Activated gamma-delta T cell (primary cell): ENCODE data around the gene CLTB.
"Not testable (repeated sequence)": the region's sequence is repeated elsewhere in the genome, so short reads cannot be mapped to it uniquely, and the experiment has no call there.

Experiments
- DNase-seq: peaks from one replicate; lab custom pipeline; 2025; lab: John Stamatoyannopoulos, UW

The CLTB gene

DNA sequence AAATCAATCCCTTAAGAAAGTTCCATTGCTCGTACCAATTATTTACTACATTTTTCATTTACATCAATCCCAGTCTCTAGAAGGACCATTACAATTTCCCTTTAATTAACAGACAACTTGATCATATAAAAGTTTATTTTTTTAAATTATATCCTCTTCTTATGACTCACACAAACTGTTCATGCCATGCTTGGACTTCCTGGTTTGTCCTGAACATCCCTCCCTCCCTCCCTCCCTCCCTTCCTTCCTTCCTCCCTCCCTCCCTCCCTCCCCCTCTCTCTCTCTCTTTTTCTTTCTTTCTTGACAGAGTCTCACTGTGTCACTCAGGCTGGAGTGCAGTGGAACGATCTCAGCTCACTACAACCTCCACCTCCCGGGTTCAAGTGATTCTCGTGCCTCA is 11.6 kb upstream of the CLTB start:
- no peak for DNase-seq

DNA sequence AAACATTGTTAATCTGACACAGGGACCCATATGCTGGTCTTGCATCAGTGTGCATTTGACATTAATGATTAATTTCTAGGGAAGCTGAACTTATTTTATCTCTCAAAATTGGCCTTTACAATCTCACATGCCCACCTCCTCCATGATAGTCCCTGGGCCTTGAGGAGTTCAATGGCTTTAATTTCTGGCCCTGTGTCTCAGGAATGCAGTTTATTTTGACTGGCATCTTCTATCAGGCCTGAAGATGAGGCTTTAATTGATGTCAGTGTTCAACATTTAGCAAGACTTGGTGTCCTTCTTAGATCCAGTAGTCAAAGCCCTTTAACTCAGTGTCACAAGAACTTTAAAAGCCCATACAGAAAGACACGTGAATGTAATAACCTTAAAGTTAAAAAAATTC is 10.5 kb upstream of the CLTB start:
- no peak for DNase-seq

DNA sequence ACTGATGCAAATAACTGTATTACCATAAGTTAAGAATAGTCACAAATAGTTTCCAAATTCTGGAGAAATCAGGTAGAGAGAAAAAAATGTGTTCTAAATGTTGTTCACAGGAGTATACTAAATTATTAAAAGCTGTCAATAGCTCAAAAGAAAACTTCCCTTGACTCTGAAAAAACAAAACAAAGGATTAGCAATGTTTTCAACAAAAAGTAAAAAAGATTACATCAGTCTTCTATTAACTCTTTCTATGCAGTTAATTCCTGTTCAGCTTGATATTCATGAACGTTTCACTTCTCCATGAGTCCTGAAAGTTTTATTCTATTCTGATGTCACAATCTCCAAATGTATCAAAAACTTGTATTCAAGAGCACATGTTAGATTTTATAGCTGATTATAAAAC is 9.5 kb upstream of the CLTB start:
- DNase-seq: no peak

DNA sequence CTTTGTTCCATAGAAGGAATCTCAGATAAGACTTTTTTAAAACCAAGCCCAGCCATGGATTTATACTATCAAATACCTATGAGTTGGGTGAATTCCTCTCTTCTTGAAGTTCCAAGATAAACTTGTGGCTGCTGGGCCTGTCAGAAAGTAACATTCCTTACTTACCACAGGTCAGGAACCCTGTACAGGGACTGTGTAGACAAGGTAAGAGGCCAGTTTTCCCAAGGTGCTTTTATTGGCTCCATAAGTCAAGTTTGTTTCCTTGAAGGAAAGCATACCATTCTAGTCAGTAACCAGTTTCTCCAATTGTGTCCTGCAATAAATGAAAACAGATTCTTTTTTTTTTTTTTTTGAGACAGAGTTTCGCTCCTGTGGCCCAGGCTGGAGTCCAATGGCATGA is 8.8 kb upstream of the CLTB start:
- DNase-seq: no peak

DNA sequence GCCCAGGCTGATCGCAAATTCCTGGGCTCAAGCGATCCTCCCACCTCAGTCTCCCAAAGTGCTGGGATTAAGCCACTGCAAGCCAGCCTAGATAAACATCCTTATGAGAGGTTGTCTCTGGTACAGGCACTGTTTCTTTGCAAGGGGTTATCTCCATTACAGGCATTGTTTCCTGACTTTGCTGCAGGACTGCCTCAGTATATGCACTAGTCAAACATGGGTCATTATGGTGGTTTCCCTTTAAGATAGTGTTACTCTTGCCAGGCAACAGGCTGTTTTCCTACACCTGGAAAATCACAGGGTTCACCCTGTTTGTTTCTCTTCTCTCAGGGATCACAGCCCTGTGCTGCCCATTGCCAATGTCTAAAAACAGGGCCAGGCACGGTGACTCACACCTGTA is 7.8 kb upstream of the CLTB start:
- DNase-seq: no peak

DNA sequence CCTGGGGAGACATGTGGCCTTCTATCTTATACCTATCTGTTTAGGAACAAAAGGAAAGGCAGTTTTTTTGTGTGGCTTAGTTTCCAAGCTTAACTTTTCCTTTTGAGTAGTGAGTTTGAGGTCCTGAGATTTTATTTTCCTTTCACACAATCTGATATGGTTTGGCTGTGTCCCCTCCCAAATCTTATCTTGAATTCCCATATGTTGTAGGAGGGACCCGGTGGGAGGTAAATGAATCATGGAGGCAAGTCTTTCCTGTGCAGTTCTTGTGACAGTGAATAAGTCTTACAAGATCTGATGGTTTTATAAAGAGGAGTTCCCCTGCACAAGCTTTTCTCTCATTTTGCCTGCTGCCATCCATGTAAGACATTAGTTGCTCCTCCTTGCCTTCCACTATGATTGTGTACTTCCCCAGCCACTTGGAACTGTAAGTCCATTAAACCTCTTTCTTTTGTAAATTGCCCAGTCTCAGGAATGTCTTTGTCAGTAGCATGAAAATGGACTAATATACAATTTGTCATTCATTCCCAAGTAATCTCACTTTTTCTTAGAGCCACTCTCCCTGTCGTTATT is 4.7 kb upstream of the CLTB start:
- no peak for DNase-seq

DNA sequence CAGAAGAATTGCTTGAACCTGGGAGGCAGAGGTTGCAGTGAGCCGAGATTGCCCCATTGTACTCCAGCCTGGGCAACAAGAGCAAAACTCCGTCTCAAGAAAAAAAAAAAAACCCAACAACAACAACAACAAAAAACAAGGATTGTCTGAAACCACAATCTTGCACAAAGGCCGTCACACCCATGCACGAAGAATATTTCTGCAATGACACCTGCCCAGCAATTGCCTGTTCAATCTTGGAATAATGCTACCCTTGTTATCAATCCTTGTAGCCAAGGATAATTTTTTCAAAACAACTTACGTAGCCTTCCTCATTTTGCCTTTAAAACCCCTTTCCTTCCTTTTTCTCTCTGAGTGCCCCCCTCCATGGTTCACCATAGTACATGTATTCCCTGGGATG is 3.7 kb upstream of the CLTB start:
- DNase-seq: no peak

DNA sequence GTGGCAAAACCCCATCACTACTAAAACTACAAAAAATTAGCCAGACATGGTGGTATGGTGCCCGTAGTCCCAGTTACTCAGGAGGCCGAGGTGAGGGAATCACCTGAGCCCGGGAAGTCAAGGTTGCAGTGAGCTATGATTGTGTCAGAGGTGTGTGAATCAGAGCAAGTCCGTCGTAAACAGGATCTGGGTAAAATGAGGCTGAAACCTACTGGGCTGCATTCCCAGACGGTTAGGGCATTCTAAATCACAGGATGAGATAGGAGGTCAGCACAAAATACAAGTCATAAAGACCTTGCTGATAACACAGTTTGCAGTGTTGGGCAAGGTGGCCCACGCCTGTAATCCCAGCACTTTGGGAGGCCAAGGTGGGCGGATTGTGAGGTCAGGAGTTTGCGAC is 1.9 kb upstream of the CLTB start:
- DNase-seq: no peak

DNA sequence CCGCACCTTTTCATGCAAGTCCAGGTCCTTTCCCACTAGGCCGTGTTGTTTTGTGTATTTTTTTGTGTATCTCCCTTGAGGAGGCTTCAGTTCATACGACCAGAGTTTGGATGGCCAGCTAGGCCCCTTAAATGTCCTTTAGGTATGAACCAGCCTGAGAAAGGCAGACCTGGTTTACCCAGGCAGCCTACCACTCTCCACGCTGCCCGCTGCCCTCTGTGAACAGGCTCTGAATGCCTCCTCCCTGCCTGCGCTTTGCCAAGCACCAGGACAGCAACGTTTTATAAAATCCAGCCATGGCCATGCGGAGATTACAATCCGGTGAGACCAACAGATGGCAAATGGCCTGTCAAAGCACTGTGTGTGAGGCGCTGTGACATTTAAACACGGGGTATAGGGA is 626 bp upstream of the CLTB start:
- no peak for DNase-seq

DNA sequence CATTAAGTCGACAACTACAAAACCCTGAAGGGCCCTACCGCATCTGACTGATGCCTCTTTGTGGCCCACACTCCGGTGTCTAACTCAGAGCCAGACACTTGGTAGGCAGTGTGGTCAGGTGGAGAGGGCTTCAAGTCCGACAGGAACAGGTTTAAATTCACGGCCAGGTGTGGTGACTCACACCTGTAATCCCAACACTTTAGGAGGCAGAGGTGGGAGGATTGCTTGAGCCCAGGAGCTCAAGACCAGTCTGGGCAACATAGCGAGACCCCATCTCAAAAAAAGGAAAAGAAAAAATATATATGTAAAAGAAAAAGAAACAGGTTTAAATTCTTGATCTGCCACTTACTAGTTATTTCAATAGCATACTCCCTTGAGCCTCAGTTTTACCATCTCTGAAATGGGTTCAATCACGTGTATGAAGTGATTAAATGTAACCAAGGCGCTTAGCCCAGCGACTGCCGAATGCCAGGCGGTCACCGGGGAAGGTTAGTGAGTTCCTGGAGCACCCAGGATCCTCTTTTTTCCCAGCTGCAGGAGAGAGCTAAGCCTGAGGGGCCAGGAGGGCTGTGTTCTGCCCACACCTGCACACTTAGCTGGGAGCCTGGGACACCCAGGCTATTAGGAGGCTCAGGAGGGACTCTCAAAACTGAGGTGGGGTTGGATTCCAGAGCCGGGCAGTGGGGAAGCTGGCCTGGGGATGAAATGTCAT is 943 bp downstream of the CLTB start:
- no peak for DNase-seq

DNA sequence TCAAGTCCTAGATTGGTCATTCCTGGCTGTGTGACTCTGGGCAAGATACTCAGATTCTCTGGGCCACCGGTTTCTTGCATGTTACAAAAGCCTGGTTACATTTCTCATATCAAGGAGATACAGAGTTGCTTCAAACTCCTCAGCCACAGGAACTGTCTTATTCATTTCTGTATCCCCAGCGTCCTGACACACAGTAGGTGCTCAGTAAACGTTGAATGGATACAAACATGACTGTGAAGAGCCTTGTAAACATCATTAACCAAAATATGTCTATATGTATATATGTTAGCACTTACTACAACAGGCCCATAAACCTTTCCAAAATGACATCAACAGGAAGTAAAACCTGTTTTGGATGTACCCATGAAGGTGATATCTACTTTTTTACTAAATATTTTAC is 1.6 kb downstream of the CLTB start:
- DNase-seq: no peak

DNA sequence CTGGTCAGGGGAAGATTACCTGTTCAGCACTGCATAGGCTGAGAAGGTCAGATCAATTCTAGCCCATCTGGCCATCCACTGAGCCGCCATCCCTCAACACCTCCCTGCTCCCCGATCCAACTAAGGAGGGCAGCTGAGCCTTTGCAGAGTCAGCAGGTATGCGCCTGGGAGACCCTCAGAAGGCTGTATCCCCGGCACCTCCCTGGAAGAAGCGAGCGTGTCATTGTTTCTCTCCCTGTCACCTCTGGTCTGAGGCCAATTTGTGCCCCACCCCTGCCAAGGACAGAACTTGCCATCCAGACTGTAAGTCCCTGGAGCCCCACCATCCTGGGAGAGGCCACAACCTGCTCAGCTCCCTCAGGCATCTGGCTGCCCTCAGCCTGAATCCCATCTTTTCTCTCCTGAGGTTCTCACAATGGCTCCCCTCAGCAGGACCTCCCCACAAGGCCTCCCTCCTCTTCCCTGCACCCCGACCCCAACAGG is 2.6 kb downstream of the CLTB start:
- no peak for DNase-seq

DNA sequence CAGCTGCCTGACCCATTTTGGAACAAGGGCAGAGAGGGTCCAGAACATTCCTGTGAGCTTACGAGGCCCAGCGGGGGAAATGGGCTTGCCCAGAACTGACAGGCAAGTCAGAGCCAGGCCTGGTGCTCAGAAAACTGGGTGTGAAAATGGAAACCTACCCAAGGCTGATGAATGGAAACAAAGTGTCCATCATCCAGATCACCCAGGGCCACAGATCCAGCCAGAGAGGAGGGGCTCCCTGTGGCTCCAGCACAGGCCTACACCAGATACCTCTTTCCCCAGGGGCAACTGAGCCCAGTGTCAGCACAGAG is 3.1 kb downstream of the CLTB start:
- no peak for DNase-seq

DNA sequence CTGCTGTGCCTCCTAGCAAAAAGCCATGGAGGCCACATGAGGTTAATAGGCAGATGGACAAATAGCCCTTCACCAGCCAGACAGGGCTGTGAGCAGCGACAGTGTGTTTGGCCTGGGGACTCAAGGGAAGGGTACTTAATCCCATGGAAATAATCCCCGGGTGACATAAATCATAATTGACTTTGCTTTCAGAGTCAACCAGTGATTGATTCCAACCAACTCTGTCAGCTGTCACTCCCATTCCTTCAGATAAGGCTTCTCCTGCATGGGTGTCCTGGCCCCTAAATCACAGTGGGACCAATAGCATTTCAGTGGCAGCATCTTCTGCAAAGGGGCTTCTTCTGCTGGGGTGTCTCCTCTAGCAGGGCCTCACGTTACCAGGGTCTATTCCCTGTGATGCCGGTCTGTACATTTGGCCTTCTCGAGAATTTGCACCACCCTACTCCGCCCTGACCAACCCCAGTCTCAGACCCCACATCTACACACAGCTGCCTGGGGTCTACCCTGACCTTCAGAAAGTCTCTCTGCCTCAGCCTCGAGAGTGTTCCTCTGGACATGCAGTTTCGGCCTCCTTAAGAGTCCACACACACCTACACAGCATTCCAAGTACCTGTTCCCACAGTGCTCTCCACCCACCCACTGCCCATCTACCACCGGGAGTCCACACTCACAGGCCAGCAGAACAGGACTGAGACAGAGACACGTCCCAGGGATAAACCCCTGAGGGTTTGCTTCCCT is 3.7 kb downstream of the CLTB start:
- no peak for DNase-seq

DNA sequence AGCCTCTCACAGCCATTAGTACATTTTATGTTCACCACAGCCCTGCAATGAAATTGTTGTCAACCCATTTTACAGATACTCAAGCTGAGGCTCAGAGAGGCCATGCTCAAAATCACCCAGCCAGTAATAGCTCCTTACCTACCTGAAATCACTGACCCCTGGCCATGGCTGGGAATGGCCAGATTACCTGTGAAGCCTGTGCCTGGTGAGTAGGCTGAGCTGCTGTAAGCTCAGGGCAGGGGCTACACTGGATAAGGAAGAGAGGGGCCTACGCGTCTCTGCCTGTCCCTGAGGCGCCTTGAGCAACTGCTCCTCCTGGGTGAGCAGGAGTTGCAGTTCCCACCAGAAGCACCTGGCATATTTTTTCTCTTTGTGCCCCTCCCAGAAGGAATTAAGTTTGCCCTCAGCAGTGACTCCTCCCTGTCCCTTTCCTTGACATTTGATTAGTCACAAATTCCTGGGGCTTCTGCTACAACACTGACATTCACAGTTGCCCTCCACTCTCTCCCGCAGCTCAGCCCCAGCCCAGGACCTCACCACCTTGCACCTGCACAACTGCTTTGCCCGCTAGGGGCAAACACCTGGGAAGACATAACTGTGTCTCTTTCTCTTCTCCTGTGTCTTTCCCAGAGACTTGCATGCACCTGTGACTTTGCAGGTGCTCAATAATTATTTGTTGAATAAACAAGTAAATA is 5.7 kb downstream of the CLTB start:
- DNase-seq: no peak

DNA sequence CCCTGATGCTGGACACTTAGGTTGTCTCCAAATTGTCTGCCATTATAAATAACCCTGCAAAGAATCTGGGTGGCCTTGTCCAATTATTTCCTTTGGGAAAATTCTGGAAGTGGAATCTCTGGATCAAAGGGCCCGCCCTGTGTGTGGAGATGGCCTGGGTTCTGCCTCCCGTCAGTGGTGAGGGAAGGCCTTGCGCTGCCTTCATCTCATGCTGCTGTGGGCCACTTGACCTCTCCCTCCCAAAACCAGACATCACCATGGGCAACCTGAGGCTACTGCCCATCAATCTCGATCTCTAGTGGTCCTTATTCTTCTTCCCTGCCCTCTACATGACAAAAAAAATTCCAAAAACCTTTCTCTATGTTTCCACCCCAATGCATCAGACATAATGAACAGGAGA is 6.6 kb downstream of the CLTB start:
- DNase-seq: no peak

DNA sequence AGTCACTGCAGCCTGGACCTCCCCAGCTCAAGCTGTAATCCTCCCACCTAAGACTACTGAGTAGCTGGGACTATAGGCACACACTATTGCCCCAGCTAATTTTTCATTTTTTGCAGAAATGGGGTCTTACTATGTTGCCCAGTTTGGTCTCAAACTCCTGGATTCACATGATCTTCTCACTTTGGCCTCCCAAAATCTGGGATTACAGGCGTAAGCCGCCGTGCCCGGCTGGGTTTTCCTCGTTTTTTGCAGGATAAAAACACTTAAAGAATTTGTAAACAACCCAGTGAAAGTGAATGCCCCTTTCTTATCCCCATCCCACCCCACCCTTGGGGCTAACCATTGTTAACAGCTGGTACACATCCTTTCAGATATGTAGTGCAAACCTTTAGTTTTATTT is 7.7 kb downstream of the CLTB start:
- DNase-seq: no peak

DNA sequence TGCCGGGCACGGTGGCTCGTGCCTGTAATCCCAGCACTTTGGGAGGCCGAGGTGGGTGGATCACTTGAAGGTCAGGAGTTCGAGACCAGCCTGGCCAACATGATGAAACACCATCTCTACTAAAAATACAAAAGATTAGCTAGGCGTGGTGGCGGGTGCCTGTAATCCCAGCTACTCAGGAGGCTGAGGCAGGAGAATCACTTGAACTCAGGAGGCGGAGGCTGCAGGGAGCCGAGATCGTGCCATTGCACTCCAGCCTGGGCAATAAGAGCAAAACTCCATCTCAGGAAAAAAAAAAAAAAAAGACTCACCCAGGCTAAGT is 8.1 kb downstream of the CLTB start:
- not testable (repeated sequence) for DNase-seq

DNA sequence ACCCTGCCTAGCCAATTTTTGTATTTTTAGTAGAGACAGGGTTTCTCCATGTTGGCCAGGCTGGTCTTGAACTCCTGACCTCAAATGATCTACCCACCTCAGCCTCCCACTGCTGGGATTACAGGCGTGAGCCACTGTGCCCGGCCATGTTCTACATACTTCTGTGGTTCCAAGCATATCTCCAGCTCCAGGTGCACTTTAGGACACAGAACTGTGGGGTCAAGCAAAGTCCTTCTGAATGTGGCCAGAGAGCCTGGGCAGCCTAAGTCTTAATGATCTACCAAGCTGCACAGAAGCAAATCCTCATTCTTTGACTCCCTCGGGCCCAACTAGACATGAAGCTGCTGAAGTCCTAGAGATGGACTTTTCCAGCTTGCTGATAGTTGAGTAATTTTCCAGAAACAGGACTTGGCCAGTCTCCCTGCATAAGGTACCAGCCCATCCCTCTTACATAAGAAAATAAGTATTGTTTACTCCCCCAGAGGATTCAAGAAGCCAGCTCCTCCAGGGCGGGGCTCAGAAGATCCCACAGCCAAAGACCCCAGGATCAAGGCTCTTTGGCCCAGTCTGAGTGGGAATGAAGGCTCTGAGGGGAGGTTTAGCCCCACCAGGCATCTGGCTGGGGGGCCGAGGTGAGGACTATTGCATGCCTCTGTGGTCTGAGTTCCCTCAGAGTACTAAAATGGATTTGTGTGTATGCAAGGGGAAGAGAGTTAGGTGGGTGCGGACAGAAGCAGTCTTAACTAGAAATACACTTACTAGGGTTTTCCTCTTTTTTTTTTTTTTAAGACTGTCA is 8.7 kb downstream of the CLTB start:
- no peak for DNase-seq

DNA sequence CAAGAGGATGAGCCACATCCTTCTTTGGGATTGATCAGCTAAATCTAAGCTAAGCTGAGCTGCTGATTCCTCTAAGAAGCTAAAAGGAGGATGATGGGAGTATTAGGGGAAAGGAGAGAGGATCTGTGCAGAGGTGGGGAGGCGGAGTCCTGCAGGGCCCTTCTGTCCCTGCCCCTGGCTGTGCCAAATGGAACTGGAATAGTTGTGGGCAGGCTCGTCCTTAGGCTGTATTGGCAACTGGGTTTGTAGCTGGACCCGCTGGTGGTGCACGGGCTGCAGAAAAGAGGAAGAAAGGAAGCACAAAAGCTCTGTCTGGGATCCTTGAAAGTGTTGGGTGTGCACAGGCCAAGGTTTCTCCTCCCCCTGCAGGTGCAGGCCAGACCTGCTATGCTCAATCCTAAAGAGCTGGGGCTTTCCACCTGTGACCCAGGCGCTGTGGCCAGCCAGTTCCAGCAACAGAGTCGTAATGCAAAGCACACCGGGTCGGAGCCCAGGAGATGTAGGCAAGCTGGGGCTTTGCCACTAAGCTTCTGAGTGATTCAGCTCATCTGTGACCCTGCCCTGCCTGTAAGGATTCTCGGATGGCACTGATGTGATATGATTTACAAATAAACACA is 9.8 kb downstream of the CLTB start:
- DNase-seq: no peak

DNA sequence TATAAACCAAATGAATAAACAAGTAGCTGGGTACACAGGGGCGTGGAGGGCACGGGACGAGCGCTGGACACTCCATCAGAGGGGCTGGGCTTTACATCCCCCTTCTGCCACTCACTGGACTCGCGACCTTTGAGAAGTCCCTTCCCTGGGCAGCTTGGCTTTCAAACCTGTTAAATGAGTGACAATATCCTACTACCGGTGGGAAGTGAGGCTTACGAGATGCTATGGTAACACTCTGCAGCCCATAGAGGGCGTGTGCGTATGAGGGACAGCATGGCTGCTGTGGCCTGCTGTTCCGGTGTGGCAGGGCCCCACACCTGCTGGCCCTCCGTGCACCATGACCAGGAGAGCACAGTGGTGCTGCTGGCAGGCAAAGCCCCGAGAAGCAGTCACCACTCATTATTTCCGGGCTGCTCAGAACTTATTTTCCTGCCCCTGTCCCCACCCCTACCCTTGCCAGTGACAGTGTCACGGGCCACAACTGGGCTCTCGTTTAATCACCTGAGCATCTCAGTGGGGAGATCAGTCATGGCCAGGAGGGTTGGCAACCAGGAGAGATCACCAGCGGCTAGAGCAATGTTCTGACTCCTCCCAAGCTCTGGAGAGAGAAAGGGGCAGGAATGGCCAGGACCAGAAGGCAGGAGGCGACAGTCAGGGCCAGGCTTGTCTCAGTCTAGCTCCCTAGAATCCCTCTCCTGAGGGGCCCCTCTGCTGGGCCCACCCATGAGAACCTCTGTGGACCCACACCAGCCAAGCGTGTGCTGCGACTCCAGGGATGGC is 10.5 kb downstream of the CLTB start:
- DNase-seq: no peak
